Measurements from ENCODE around the gene RELB.

GRCh38 chr19:45082170-45082569 lies 80.9 kb downstream of the RELB start:
- TF ChIP-seq CTCF (conservative IDR thresholded peaks at IDR 0.05; ENCODE audit: low read depth, low read length): no peak
- no peak for TF ChIP-seq SMC3 (IDR thresholded peaks at IDR 0.05; ENCODE audit: low read depth, low read length)
- no peak for TF ChIP-seq POLR2A (IDR thresholded peaks at IDR 0.05; ENCODE audit: low read depth, low read length)
- TF ChIP-seq MAZ (IDR thresholded peaks at IDR 0.05; ENCODE audit: borderline replicate concordance, low read depth, low read length): no peak
- no peak for TF ChIP-seq ELK1 (IDR thresholded peaks at IDR 0.05; ENCODE audit: borderline replicate concordance, low read depth, low read length)
- no peak for TF ChIP-seq RAD21 (IDR thresholded peaks at IDR 0.05; ENCODE audit: low read length)

All from IMR-90 (cell line).